IPS-11a (cell line): ENCODE results near the gene NRIP1.
A peak's percentile ranks its signal among the peaks of the same experiment; 100 is the strongest.

ENCODE experiments used
- H3K4me3 ChIP-seq: one replicate; pipeline ENCODE4 v1.5.1; 2013; ENCODE audit warnings: low read depth, low read length, control low read depth

NRIP1 gene

GRCh38 chr21:15064576-15065391, at the start of gene NRIP1:
Gene NRIP1 (minus strand): TSS chr21:15065000. CDS start chr21:14968192, 96,808 bp downstream.
- H3K4me3 ChIP-seq = peak within 1 kb of the TSS; percentile 59

- H3K4me3 ChIP-seq = no peak overlapping the region
Observed at GRCh38 chr21:15112858-15113257, 48.1 kb upstream of the NRIP1 start.

GRCh38 chr21:15108801-15109200, 44.0 kb upstream of the NRIP1 start:
- no peak overlapping the region for H3K4me3 ChIP-seq

GRCh38 chr21:15104470-15104869, 39.7 kb upstream of the NRIP1 start:
- H3K4me3 ChIP-seq = no peak overlapping the region

GRCh38 chr21:15098908-15099307, 34.1 kb upstream of the NRIP1 start:
- H3K4me3 ChIP-seq = no peak overlapping the region

- no peak overlapping the region for H3K4me3 ChIP-seq
Observed at GRCh38 chr21:15098181-15098580, 33.4 kb upstream of the NRIP1 start.

GRCh38 chr21:15097580-15097979, 32.8 kb upstream of the NRIP1 start:
- H3K4me3 ChIP-seq = no peak overlapping the region

GRCh38 chr21:15096146-15096545, 31.3 kb upstream of the NRIP1 start:
- no peak overlapping the region for H3K4me3 ChIP-seq

- H3K4me3 ChIP-seq = no peak overlapping the region
Observed at GRCh38 chr21:15095326-15095725, 30.5 kb upstream of the NRIP1 start.

GRCh38 chr21:15094706-15095105, 29.9 kb upstream of the NRIP1 start:
- H3K4me3 ChIP-seq = no peak overlapping the region

GRCh38 chr21:15093216-15093615, 28.4 kb upstream of the NRIP1 start:
- no peak overlapping the region for H3K4me3 ChIP-seq

- H3K4me3 ChIP-seq = no peak overlapping the region
Observed at GRCh38 chr21:15092745-15093144, 27.9 kb upstream of the NRIP1 start.

- no peak overlapping the region for H3K4me3 ChIP-seq
Observed at GRCh38 chr21:15090390-15090789, 25.6 kb upstream of the NRIP1 start.

GRCh38 chr21:15088488-15088887, 23.7 kb upstream of the NRIP1 start:
- H3K4me3 ChIP-seq = no peak overlapping the region

- no peak overlapping the region for H3K4me3 ChIP-seq
Observed at GRCh38 chr21:15084668-15085067, 19.9 kb upstream of the NRIP1 start.

GRCh38 chr21:15080526-15080925, 15.7 kb upstream of the NRIP1 start:
- H3K4me3 ChIP-seq = no peak overlapping the region

GRCh38 chr21:15079269-15079668, 14.5 kb upstream of the NRIP1 start:
- no peak overlapping the region for H3K4me3 ChIP-seq

- H3K4me3 ChIP-seq = no peak overlapping the region
Observed at GRCh38 chr21:15078180-15078579, 13.4 kb upstream of the NRIP1 start.

- no peak overlapping the region for H3K4me3 ChIP-seq
Observed at GRCh38 chr21:15077529-15078145, 12.8 kb upstream of the NRIP1 start.

GRCh38 chr21:15076730-15077129, 11.9 kb upstream of the NRIP1 start:
- no peak overlapping the region for H3K4me3 ChIP-seq

- no peak overlapping the region for H3K4me3 ChIP-seq
Observed at GRCh38 chr21:15071009-15071408, 6.2 kb upstream of the NRIP1 start.

GRCh38 chr21:15066123-15066575, 1.3 kb upstream of the NRIP1 start:
- H3K4me3 ChIP-seq = peak overlapping the region; percentile 59
